DMS53 treated with DMSO at 0.1 percent for 48 hours (cell line): ENCODE data around the gene PRDM5.

Source experiments
- DNase-seq: peaks from one replicate; lab custom pipeline; 2025; ENCODE audit not compliant: unreplicated experiment; lab: John Stamatoyannopoulos, UW

PRDM5 gene

GRCh38 chr4:120915336-120915735 lies 7.2 kb downstream of the PRDM5 start:
- peak; percentile 59 for DNase-seq

- no peak for DNase-seq
Measured at GRCh38 chr4:120903419-120903818, 19.1 kb downstream of the PRDM5 start.

- DNase-seq: no peak
Measured at GRCh38 chr4:120902925-120903324, 19.6 kb downstream of the PRDM5 start.

GRCh38 chr4:120901731-120902130 lies 20.8 kb downstream of the PRDM5 start:
- DNase-seq: no peak

GRCh38 chr4:120897981-120898719 lies 24.4 kb downstream of the PRDM5 start:
- DNase-seq: no peak

- DNase-seq: no peak
Measured at GRCh38 chr4:120895554-120895953, 27.0 kb downstream of the PRDM5 start.

GRCh38 chr4:120893314-120893713 lies 29.2 kb downstream of the PRDM5 start:
- no peak for DNase-seq

- no peak for DNase-seq
Measured at GRCh38 chr4:120886191-120886590, 36.3 kb downstream of the PRDM5 start.

- DNase-seq: no peak
Measured at GRCh38 chr4:120881846-120882245, 40.7 kb downstream of the PRDM5 start.

GRCh38 chr4:120881351-120881750 lies 41.2 kb downstream of the PRDM5 start:
- DNase-seq: no peak

GRCh38 chr4:120877021-120877420 lies 45.5 kb downstream of the PRDM5 start:
- DNase-seq: no peak

- DNase-seq: no peak
Measured at GRCh38 chr4:120874792-120875774, 47.4 kb downstream of the PRDM5 start.

- no peak for DNase-seq
Measured at GRCh38 chr4:120873554-120873953, 49.0 kb downstream of the PRDM5 start.

- DNase-seq: no peak
Measured at GRCh38 chr4:120871173-120871572, 51.4 kb downstream of the PRDM5 start.

GRCh38 chr4:120870279-120870673 lies 52.2 kb downstream of the PRDM5 start:
- DNase-seq: no peak

GRCh38 chr4:120869613-120870278 lies 52.8 kb downstream of the PRDM5 start:
- no peak for DNase-seq

GRCh38 chr4:120867506-120867905 lies 55.0 kb downstream of the PRDM5 start:
- DNase-seq: no peak

- peak; percentile 65 for DNase-seq
Measured at GRCh38 chr4:120865985-120866384, 56.5 kb downstream of the PRDM5 start.

GRCh38 chr4:120864969-120865368 lies 57.6 kb downstream of the PRDM5 start:
- no peak for DNase-seq

- DNase-seq: no peak
Measured at GRCh38 chr4:120862432-120862831, 60.1 kb downstream of the PRDM5 start.

- no peak for DNase-seq
Measured at GRCh38 chr4:120861852-120862251, 60.7 kb downstream of the PRDM5 start.
